H1 (cell line): Measurements from ENCODE around the gene ZNF805. TPM values are rescaled to one million over a fixed set of nuclear protein-coding genes. Genes with fewer than 3 reads are reported as not detected.

Experiments
- CEBPB ChIP-seq: IDR thresholded peaks from 2 replicates; pipeline ENCODE4 v1.6.1; 2012; ENCODE audit warnings: low read depth, low read length
- CHD2 ChIP-seq: IDR thresholded peaks from 2 replicates; pipeline ENCODE4 v1.6.1; 2012; ENCODE audit warnings: low read length, improper control_type of control experiment
- SIRT6 ChIP-seq: IDR thresholded peaks from one replicate; pipeline ENCODE4 v1.7.1; 2012; ENCODE audit warnings: low read length, inconsistent platforms
- polyA plus RNA-seq, 7 experiments: library from polyadenylated mRNA; depleted of rRNA in 3 of 7; stranded (reverse) in 5 of 7; unstranded in 2 of 7; fragments of >200 nt in 5 of 7; fragments of 200-250 nt in 2 of 7; gene quantifications; 1 replicate in 5 of 7; 2 replicates in 1 of 7; 4 replicates in 1 of 7; pipeline versions ENCODE4 v1.2.1 to v1.2.3, GENCODE V29; 2011 to 2013; ENCODE audit warnings: missing spikeins in 2 of 7, mixed read lengths in 2 of 7
- total RNA-seq: library from RNA; stranded (reverse); fragmentation: NEBNext Ultra II Directional; extraction: Animal tissue kit (Norgen Biotek cat#: 25700); gene quantifications from 2 replicates; pipeline ENCODE4 v1.2.1, GENCODE V29; 2021

Gene ZNF805
- total and polyA plus RNA-seq, 2 of the 8 experiments (the other 6 are each of a cell fraction or from before 2014, with no cell fraction given) = 2.3 to 14.8 TPM

DNA sequence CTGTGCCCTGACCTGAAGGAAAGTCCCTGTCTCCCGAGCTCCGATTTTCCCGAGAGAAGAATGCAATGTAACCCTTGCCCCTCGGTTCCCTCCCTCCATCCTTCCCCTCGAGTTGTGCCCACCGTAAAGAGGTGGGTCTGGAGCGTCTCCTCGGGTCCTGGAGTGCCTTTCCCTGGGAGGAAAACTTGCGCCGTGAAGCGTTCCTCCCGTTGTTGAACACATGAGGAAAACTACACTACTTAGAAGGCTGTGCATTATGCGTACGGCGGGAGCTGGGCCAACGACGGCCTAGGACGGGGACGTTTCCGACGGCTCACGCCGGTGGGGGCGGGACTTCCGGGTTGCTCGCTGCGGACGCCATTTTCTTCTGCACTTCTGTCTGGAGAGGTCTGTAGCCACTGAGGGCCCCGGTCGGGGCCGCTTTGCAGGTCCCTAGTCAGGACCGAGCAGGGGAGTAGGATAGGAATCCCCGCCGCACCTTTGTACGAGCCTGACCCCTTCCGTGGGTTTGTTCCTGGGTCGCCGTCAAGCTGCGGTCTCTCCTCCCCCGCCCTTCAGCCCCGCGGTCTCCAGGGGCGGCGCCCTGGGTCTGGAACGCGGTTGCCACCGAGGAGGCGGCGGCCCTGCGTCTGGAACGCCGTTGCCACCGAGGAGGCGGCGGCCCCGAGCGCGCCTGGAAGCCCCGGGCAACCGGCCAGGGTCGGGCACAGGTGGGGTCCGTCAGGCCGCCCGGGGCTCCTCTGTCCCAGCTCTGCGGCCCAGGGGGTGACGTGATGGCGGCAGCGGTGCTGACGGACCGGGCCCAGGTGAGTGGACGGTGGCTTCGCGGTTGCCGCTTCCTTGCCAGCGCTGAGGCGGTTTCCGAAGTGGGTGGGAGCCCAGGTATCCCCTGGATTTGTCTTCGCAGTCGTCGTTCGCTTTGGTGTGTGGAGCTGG, 49.0 kb upstream of the ZNF805 start, which contains the start of gene ZNF264 (continued):
- TF ChIP-seq SIRT6 (no peak), CHD2 (no peak), CEBPB (no peak)
- TF ChIP-seq, all 59 proteins: peak for 16
